ENCODE data around the gene LARP1. TPM values are rescaled to one million over a fixed set of nuclear protein-coding genes. Genes with fewer than 3 reads are reported as not detected.

Gene LARP1
- total and polyA plus RNA-seq, 9 of the 15 experiments (the other 6 are each of a cell fraction or from before 2014, with no cell fraction given), result 22.6 to 300 (median 92.0) TPM

GRCh38 chr5:154754460-154755360 lies 467 bp upstream of the LARP1 start (continued):
- TF ChIP-seq ZNF280B (CRISPR knock-in tag; IDR thresholded peaks at IDR 0.05) (no peak), SOX6 (IDR thresholded peaks at IDR 0.05) (peak; percentile 86), ARID2 (IDR thresholded peaks at IDR 0.05) (no peak), ZNF77 (CRISPR knock-in tag; IDR thresholded peaks at IDR 0.05) (no peak), PPARD (CRISPR knock-in tag; IDR thresholded peaks at IDR 0.05) (no peak), STAT5A (IDR thresholded peaks at IDR 0.05; ENCODE audit: borderline replicate concordance, low read length) (peak; percentile 8; the same call in 1 of the 2 replicates), L3MBTL2 (IDR thresholded peaks at IDR 0.05) (peak; percentile 99), NFXL1 (CRISPR knock-in tag; IDR thresholded peaks at IDR 0.05) (no peak), ZNF445 (CRISPR knock-in tag; IDR thresholded peaks at IDR 0.05; ENCODE audit: low read depth) (no peak), PCBP1 (IDR thresholded peaks at IDR 0.05; ENCODE audit: low read depth, low read length, poor library complexity, severe bottlenecking) (peak; percentile 48), SIN3A (IDR thresholded peaks at IDR 0.05; ENCODE audit: borderline replicate concordance in 2 of 2, control insufficient read depth in 1 of 2, low read depth in 2 of 2, low read length in 2 of 2) (peak in 1 of 2 experiments; percentile 76; a peak in 1 of 4 replicates), TCF3 (CRISPR knock-in tag; IDR thresholded peaks at IDR 0.05) (peak; percentile 49; the same call in 1 of the 2 replicates), CBFB (CRISPR knock-in tag; IDR thresholded peaks at IDR 0.05) (no peak; the same call in 1 of the 2 replicates), RREB1 (CRISPR knock-in tag; IDR thresholded peaks at IDR 0.05) (peak; percentile 81; the same call in 1 of the 2 replicates), SMC3 (conservative IDR thresholded peaks at IDR 0.05; ENCODE audit: insufficient read depth, low read depth, low read length) (no peak), FOXA3 (CRISPR knock-in tag; conservative IDR thresholded peaks at IDR 0.05 in 1 of 2, IDR thresholded peaks at IDR 0.05 in 1 of 2) (peak in 1 of 2 experiments; percentile 81; a peak in 2 of 4 replicates), MXD1 (CRISPR knock-in tag; IDR thresholded peaks at IDR 0.05; ENCODE audit: borderline replicate concordance, poor library complexity, severe bottlenecking) (peak; percentile 81), CREB1 (IDR thresholded peaks at IDR 0.05) (0 out of 2 replicates have a peak, but pooled peaks have one; percentile 24), CREB1 (CRISPR knock-in tag; IDR thresholded peaks at IDR 0.05) (peak; percentile 80; the same call in 1 of the 2 replicates), CHD2 (IDR thresholded peaks at IDR 0.05; ENCODE audit: low read depth, low read length) (no peak)
